HEK293 (cell line): ENCODE measurements around the gene DDX54.
A peak's percentile ranks its signal among the peaks of the same experiment; 100 is the strongest.

Source experiments
- CTCF ChIA-PET: fragments of 350-600 bp; formaldehyde crosslinking; extraction: SDS; loops from one replicate; lab custom pipeline; 2021; ENCODE audit warnings: antibody characterized with exemption; lab: Yijun Ruan, JAX
- POLR2A ChIA-PET: fragments of 300-600 bp; formaldehyde crosslinking; extraction: SDS; loops from one replicate; lab custom pipeline; 2020; ENCODE audit warnings: antibody characterized with exemption, inconsistent platforms; lab: Yijun Ruan, JAX
- H3K27ac ChIP-seq: fragments of 200-500 bp; sonication (Bioruptor generic); 2 replicates; pipeline ENCODE4 v1.5.1; 2014; ENCODE audit warnings: low read depth, low read length, control low read depth, inconsistent platforms; ENCODE audit errors: extremely low read depth
- H3K36me3 ChIP-seq, 2 experiments: fragments of 200-500 bp in 1 of 2; sonication (Bioruptor generic) in 1 of 2; 1 replicate in 1 of 2; 2 replicates in 1 of 2; pipeline ENCODE4 v1.5.1; 2014 to 2017; ENCODE audit warnings: inconsistent platforms in 2 of 2, low read length in 2 of 2; ENCODE audit not compliant: control insufficient read depth in 2 of 2, insufficient read depth in 1 of 2
- H3K4me1 ChIP-seq: fragments of 200-500 bp; sonication (Bioruptor generic); 2 replicates; pipeline ENCODE4 v1.5.1; 2014; ENCODE audit warnings: mild to moderate bottlenecking, low read length, inconsistent platforms; ENCODE audit not compliant: control insufficient read depth, insufficient read depth
- H3K4me3 ChIP-seq: 2 replicates; pipeline ENCODE4 v1.5.1; 2011; ENCODE audit warnings: low read depth, mild to moderate bottlenecking, control low read depth, low read length, moderate library complexity
- H3K9me3 ChIP-seq: fragments of 200-500 bp; sonication (Bioruptor generic); 2 replicates; pipeline ENCODE4 v1.5.1; 2014; ENCODE audit warnings: low read depth, low read length, inconsistent platforms; ENCODE audit not compliant: control insufficient read depth, insufficient read depth
- BCL11B ChIP-seq: fragments of 450-650 bp; formaldehyde crosslinking; IDR thresholded peaks from 2 replicates; pipeline ENCODE4 v1.5.1; 2016; ENCODE audit warnings: low read depth, missing biosample characterization, missing genetic modification characterization
- GLIS1 ChIP-seq: fragments of 450-650 bp; formaldehyde crosslinking; IDR thresholded peaks from 2 replicates; pipeline ENCODE4 v1.5.1; 2016; ENCODE audit warnings: missing biosample characterization, missing genetic modification characterization
- KLF10 ChIP-seq: fragments of 450-650 bp; IDR thresholded peaks from 2 replicates; pipeline ENCODE4 v1.5.1; 2018; ENCODE audit warnings: missing biosample characterization, mild to moderate bottlenecking, missing genetic modification characterization
- MZF1 ChIP-seq: fragments of 450-650 bp; formaldehyde crosslinking; IDR thresholded peaks from 2 replicates; pipeline ENCODE4 v1.5.1; 2017; ENCODE audit warnings: missing biosample characterization, missing genetic modification characterization, borderline replicate concordance
- OVOL3 ChIP-seq: fragments of 450-650 bp; formaldehyde crosslinking; IDR thresholded peaks from 2 replicates; pipeline ENCODE4 v1.5.1; 2016; ENCODE audit warnings: missing biosample characterization, missing genetic modification characterization
- SCRT2 ChIP-seq: fragments of 450-650 bp; formaldehyde crosslinking; IDR thresholded peaks from 2 replicates; pipeline ENCODE4 v1.5.1; 2016; ENCODE audit warnings: missing biosample characterization, missing genetic modification characterization
- WT1 ChIP-seq: fragments of 450-650 bp; formaldehyde crosslinking; IDR thresholded peaks from 2 replicates; pipeline ENCODE4 v1.5.1; 2016; ENCODE audit warnings: missing biosample characterization, missing genetic modification characterization
- ZBTB1 ChIP-seq: fragments of 450-650 bp; formaldehyde crosslinking; IDR thresholded peaks from 2 replicates; pipeline ENCODE4 v1.5.1; 2016; ENCODE audit warnings: missing biosample characterization, missing genetic modification characterization
- ZBTB20 ChIP-seq: fragments of 450-650 bp; formaldehyde crosslinking; IDR thresholded peaks from 2 replicates; pipeline ENCODE4 v1.5.1; 2016; ENCODE audit warnings: missing biosample characterization, missing genetic modification characterization
- ZBTB8A ChIP-seq: fragments of 450-650 bp; formaldehyde crosslinking; IDR thresholded peaks from 2 replicates; pipeline ENCODE4 v1.5.1; 2016; ENCODE audit warnings: missing biosample characterization, missing genetic modification characterization
- ZFP69B ChIP-seq: fragments of 450-650 bp; formaldehyde crosslinking; IDR thresholded peaks from 2 replicates; pipeline ENCODE4 v1.5.1; 2016; ENCODE audit warnings: missing biosample characterization, missing genetic modification characterization
- ZNF132 ChIP-seq: fragments of 450-650 bp; formaldehyde crosslinking; IDR thresholded peaks from 2 replicates; pipeline ENCODE4 v1.5.1; 2017; ENCODE audit warnings: missing biosample characterization, missing genetic modification characterization, borderline replicate concordance
- ZNF239 ChIP-seq: fragments of 450-650 bp; formaldehyde crosslinking; IDR thresholded peaks from 2 replicates; pipeline ENCODE4 v1.5.1; 2016; ENCODE audit warnings: missing biosample characterization, missing genetic modification characterization
- ZNF266 ChIP-seq: fragments of 450-650 bp; formaldehyde crosslinking; IDR thresholded peaks from 2 replicates; pipeline ENCODE4 v1.5.1; 2016; ENCODE audit warnings: missing biosample characterization, missing genetic modification characterization, low read depth
- ZNF324 ChIP-seq: fragments of 450-650 bp; formaldehyde crosslinking; IDR thresholded peaks from 2 replicates; pipeline ENCODE4 v1.5.1; 2016; ENCODE audit warnings: missing biosample characterization, missing genetic modification characterization
- ZNF350 ChIP-seq: fragments of 450-650 bp; formaldehyde crosslinking; IDR thresholded peaks from 2 replicates; pipeline ENCODE4 v1.5.0; 2017; ENCODE audit warnings: missing biosample characterization, mild to moderate bottlenecking, missing genetic modification characterization
- ZNF391 ChIP-seq: fragments of 450-650 bp; formaldehyde crosslinking; IDR thresholded peaks from 2 replicates; pipeline ENCODE4 v1.5.1; 2016; ENCODE audit warnings: low read depth, missing biosample characterization, missing genetic modification characterization, borderline replicate concordance
- ZNF404 ChIP-seq: fragments of 450-650 bp; formaldehyde crosslinking; IDR thresholded peaks from 2 replicates; pipeline ENCODE4 v1.5.1; 2017; ENCODE audit warnings: missing biosample characterization, missing genetic modification characterization
- ZNF433 ChIP-seq: fragments of 450-650 bp; formaldehyde crosslinking; IDR thresholded peaks from 2 replicates; pipeline ENCODE4 v1.5.1; 2016; ENCODE audit warnings: missing biosample characterization, missing genetic modification characterization, low read depth
- ZNF548 ChIP-seq: fragments of 450-650 bp; formaldehyde crosslinking; IDR thresholded peaks from 2 replicates; pipeline ENCODE4 v1.5.1; 2016; ENCODE audit warnings: missing biosample characterization, missing genetic modification characterization
- ZNF558 ChIP-seq: fragments of 450-650 bp; formaldehyde crosslinking; IDR thresholded peaks from 2 replicates; pipeline ENCODE4 v1.5.1; 2016; ENCODE audit warnings: missing biosample characterization, missing genetic modification characterization
- ZNF701 ChIP-seq: fragments of 450-650 bp; formaldehyde crosslinking; IDR thresholded peaks from 2 replicates; pipeline ENCODE4 v1.5.1; 2016; ENCODE audit warnings: missing biosample characterization, missing genetic modification characterization
- ZNF768 ChIP-seq: fragments of 450-650 bp; formaldehyde crosslinking; IDR thresholded peaks from 2 replicates; pipeline ENCODE4 v1.5.1; 2018; ENCODE audit warnings: missing biosample characterization, mild to moderate bottlenecking, missing genetic modification characterization
- ZNF791 ChIP-seq: fragments of 450-650 bp; formaldehyde crosslinking; IDR thresholded peaks from 2 replicates; pipeline ENCODE4 v1.5.1; 2016; ENCODE audit warnings: missing biosample characterization, missing genetic modification characterization
- TF ChIP-seq, protein P1 (sequence below): fragments of 450-650 bp; formaldehyde crosslinking; IDR thresholded peaks from 2 replicates; pipeline ENCODE4 v1.5.1; 2017; ENCODE audit warnings: missing biosample characterization, missing genetic modification characterization
- TF ChIP-seq, protein P2 (sequence below): fragments of 450-650 bp; formaldehyde crosslinking; IDR thresholded peaks from 2 replicates; pipeline ENCODE4 v1.5.1; 2016; ENCODE audit warnings: missing biosample characterization, missing genetic modification characterization
- TF ChIP-seq, protein P3 (sequence below): fragments of 450-650 bp; formaldehyde crosslinking; IDR thresholded peaks from 2 replicates; pipeline ENCODE4 v1.5.1; 2016; ENCODE audit warnings: missing biosample characterization, missing genetic modification characterization
- TF ChIP-seq, protein P4 (sequence below): fragments of 450-650 bp; formaldehyde crosslinking; IDR thresholded peaks from 2 replicates; pipeline ENCODE4 v1.5.1; 2016; ENCODE audit warnings: missing biosample characterization, missing genetic modification characterization

Gene DDX54

DNA sequence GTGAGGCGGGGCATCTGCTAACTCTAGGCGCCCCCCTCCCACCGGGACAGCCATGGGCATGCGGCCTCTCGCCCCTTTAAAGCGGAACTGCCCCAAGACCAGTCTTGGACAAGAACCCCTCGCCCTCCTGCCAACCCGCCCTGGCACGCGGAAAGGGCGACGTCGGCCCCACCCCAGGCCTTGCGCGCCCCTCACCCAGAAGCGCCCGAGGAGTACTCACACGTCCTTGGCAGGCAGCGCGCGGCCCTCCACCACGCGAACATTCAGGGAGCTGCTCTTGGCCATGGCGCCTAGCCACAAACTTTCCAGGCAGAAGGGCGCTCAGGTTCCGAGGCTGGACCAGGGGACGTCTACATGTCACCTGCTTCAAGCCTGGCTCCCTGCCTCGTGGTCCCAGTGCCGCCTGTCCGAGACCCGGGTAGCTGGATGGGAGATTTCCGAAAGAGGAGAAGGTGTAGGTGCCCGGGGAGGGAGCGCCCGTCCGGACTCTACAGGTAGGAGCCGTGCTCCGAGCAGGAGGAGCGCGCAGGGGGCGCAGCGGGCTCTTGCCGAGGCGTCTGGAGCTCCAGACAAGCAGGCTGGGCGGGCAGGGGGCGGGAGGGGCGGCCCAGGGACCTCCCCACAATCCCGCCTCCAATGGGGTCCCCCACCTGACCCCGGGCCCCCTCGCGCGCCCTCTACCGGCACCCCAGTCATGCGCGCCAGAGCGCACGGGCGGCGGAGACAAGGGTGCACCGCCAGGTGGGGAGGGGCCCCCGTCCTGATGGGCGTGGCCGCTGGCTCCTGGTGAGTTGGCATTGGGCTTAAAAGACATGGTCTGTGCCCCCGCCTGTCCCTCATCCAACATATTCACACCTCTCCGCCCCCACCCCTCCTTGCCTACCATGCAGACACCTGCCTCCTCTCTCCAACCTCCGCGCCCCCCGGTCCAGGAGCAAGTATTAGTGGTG, 49.8 kb downstream of the DDX54 start, which contains the start of gene RASAL1 (continued):
- TF ChIP-seq, protein P1, sequence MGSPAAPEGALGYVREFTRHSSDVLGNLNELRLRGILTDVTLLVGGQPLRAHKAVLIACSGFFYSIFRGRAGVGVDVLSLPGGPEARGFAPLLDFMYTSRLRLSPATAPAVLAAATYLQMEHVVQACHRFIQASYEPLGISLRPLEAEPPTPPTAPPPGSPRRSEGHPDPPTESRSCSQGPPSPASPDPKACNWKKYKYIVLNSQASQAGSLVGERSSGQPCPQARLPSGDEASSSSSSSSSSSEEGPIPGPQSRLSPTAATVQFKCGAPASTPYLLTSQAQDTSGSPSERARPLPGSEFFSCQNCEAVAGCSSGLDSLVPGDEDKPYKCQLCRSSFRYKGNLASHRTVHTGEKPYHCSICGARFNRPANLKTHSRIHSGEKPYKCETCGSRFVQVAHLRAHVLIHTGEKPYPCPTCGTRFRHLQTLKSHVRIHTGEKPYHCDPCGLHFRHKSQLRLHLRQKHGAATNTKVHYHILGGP = no peak
- TF ChIP-seq KLF10 (tag by site-specific recombination) (no peak), ZFP69B (tag by site-specific recombination) (no peak), OVOL3 (no peak), MZF1 (tag by site-specific recombination) (no peak), ZNF701 (tag by site-specific recombination) (no peak)

GRCh38 chr12:113134521-113134951, 50.7 kb downstream of the DDX54 start:
- TF ChIP-seq ZNF558 (tag by site-specific recombination) (no peak), GLIS1 (tag by site-specific recombination) (0 out of 2 replicates have a peak, but pooled peaks have one; percentile 17), ZNF132 (tag by site-specific recombination) (no peak), ZBTB1 (tag by site-specific recombination) (no peak), SCRT2 (tag by site-specific recombination) (peak; percentile 65; the same call in 1 of the 2 replicates), ZNF239 (tag by site-specific recombination) (no peak)
- TF ChIP-seq, protein P2, sequence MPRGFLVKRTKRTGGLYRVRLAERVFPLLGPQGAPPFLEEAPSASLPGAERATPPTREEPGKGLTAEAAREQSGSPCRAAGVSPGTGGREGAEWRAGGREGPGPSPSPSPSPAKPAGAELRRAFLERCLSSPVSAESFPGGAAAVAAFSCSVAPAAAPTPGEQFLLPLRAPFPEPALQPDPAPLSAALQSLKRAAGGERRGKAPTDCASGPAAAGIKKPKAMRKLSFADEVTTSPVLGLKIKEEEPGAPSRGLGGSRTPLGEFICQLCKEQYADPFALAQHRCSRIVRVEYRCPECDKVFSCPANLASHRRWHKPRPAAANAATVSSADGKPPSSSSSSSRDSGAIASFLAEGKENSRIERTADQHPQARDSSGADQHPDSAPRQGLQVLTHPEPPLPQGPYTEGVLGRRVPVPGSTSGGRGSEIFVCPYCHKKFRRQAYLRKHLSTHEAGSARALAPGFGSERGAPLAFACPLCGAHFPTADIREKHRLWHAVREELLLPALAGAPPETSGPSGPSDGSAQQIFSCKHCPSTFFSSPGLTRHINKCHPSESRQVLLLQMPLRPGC = no peak
- peaks cover 6% of the 10 kb centered on the region; the same call in 1 of the 2 replicates for H3K4me1 ChIP-seq
- ChIA-PET POLR2A (interaction anchor here (2.0 kb wide), 1 partner anchor 18 kb away, joined by 5 read pairs; no protein-coding TSS in a partner anchor), CTCF (interaction anchor here (0.6 to 2.6 kb wide), 7 partner anchors 8 to 88 kb away, joined by 3 to 9 read pairs (median 3); partner anchors contain the start of gene CFAP73)
- H3K36me3 ChIP-seq = no peaks in the 10 kb centered on the region
- H3K9me3 ChIP-seq = no peaks in the 10 kb centered on the region
- no peak overlapping the region for H3K27ac ChIP-seq
- no peak overlapping the region for H3K4me3 ChIP-seq

DNA sequence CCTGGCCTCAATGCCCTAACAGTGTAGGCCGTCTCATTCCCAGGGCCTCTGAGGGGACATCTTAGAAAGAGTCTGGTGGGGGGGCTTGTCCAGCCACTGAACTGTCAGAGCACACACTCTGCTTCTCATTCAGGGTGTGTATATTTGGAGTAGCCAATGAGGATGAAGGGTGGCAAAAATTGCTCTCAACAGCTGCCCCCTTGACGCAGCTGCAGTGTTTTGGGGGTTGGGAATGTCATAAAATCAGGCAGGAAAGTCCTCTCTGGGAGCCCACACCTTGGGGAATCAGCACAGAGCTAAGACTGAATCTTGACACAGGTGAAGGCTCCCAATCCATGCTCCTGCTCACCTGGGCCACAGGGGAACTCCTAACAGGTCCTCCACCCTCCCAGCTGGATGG, 51.2 kb downstream of the DDX54 start:
- ChIA-PET CTCF (interaction anchor here (0.5 to 2.6 kb wide), 5 partner anchors 10 to 88 kb away, joined by 3 to 9 read pairs (median 3); no protein-coding TSS in a partner anchor), POLR2A (interaction anchor here (0.6 kb wide), 1 partner anchor 15 kb away, joined by 4 read pairs; the partner anchor contains the start of gene CFAP73)
- TF ChIP-seq, protein P3, sequence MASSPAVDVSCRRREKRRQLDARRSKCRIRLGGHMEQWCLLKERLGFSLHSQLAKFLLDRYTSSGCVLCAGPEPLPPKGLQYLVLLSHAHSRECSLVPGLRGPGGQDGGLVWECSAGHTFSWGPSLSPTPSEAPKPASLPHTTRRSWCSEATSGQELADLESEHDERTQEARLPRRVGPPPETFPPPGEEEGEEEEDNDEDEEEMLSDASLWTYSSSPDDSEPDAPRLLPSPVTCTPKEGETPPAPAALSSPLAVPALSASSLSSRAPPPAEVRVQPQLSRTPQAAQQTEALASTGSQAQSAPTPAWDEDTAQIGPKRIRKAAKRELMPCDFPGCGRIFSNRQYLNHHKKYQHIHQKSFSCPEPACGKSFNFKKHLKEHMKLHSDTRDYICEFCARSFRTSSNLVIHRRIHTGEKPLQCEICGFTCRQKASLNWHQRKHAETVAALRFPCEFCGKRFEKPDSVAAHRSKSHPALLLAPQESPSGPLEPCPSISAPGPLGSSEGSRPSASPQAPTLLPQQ (tag by site-specific recombination) = no peak
- TF ChIP-seq ZNF391 (no peak), ZBTB20 (tag by site-specific recombination) (no peak), ZNF548 (no peak), ZNF350 (tag by site-specific recombination) (no peak), BCL11B (tag by site-specific recombination) (no peak), ZNF768 (no peak), ZNF433 (tag by site-specific recombination) (no peak), ZNF404 (tag by site-specific recombination) (no peak), ZNF324 (tag by site-specific recombination) (no peak), ZNF791 (tag by site-specific recombination) (no peak), ZBTB8A (tag by site-specific recombination) (no peak), ZNF266 (no peak), WT1 (no peak)
- TF ChIP-seq, protein P4, sequence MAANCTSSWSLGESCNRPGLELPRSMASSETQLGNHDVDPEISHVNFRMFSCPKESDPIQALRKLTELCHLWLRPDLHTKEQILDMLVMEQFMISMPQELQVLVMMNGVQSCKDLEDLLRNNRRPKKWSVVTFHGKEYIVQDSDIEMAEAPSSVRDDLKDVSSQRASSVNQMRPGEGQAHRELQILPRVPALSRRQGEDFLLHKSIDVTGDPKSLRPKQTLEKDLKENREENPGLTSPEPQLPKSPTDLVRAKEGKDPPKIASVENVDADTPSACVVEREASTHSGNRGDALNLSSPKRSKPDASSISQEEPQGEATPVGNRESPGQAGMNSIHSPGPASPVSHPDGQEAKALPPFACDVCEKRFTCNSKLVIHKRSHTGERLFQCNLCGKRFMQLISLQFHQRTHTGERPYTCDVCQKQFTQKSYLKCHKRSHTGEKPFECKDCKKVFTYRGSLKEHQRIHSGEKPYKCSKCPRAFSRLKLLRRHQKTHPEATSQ = no peak

More for the DNA sequence above, 51.2 kb downstream of the DDX54 start:
- Histone ChIP-seq H3K9me3 (no peaks in the 10 kb centered on the region), H3K4me3 (no peak overlapping the region), H3K27ac (no peak overlapping the region), H3K36me3 (no peaks in the 10 kb centered on the region), H3K4me1 (peaks cover 6% of the 10 kb centered on the region; the same call in 1 of the 2 replicates)
